Fibroblast of peridontal ligament (primary cell): Measurements from ENCODE around the gene C10orf105.

Experiments used
- DNase-seq: peaks from one replicate; pipeline ENCODE4 v3.0.0-alpha.2; 2010; ENCODE audit errors: extremely low read depth

Gene C10orf105

DNA sequence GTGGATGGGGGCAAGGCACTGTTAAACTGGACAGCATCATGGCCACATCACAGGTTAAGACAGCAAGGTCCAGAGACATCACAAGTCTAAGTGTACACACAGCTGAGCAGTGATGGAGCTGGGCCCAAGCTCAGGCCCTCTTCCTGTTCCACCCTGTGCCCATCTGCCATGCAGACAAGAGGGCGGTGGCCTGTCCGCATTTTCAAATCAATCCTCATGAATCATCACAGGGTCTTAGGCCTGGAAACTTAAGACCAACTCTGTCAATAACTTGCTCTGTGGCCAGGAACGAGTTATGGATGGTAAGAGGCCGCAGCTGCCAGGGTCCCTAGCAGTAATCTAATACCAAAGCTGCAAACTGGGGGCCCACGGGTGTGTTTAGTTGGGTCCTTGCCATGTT is 3.2 kb downstream of the C10orf105 start:
- DNase-seq: no peak

DNA sequence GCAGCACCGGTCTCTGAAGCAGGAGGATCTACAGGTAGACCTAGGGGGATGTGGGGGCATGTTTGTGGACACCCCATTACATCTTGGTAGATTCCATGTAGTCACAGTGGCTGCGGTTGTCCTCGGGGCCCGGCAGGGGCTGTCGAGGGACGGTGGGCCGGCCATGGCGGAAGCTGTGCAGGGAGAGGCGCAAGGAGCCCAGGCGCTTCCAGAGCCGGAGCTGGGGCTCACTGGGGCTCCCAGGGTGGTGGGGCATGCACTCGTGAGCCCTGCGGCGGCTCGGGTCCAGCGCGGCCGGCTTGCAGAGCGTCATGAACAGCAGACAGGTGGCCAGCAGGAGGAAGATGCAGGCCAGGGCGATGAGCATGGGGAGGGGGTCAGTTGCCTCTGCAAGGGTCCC is 3.7 kb downstream of the C10orf105 start:
- DNase-seq: no peak

DNA sequence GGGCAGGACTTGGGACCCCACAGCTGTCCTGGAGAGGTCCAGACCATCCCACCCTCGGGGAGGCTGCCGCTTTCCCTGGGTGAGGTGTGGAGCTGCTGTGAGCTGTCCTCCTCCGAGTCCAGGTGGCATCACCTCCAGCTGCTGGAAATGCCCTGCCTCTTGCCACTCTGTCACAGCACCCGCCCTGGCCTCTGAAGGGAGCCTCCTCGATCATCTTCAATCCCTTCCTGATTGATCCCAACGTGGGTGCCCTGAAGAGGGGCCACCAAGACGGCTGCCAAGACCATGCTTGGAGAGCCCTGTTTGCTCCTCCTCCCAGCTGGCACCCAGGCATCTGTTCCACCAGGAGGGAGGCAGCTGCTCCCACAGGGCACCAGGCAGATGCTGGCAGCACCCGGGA is 4.6 kb downstream of the C10orf105 start:
- no peak for DNase-seq

- no peak for DNase-seq
Measured at GRCh38 chr10:71714592-71714991, 5.0 kb downstream of the C10orf105 start.

- DNase-seq: no peak
Measured at GRCh38 chr10:71714031-71714410, 5.6 kb downstream of the C10orf105 start.

GRCh38 chr10:71713135-71714030 is 6.2 kb downstream of the C10orf105 start:
- DNase-seq: peak; percentile 90

- DNase-seq: no peak
Measured at GRCh38 chr10:71712572-71713134, 6.9 kb downstream of the C10orf105 start.

GRCh38 chr10:71712170-71712569 is 7.4 kb downstream of the C10orf105 start:
- DNase-seq: no peak

DNA sequence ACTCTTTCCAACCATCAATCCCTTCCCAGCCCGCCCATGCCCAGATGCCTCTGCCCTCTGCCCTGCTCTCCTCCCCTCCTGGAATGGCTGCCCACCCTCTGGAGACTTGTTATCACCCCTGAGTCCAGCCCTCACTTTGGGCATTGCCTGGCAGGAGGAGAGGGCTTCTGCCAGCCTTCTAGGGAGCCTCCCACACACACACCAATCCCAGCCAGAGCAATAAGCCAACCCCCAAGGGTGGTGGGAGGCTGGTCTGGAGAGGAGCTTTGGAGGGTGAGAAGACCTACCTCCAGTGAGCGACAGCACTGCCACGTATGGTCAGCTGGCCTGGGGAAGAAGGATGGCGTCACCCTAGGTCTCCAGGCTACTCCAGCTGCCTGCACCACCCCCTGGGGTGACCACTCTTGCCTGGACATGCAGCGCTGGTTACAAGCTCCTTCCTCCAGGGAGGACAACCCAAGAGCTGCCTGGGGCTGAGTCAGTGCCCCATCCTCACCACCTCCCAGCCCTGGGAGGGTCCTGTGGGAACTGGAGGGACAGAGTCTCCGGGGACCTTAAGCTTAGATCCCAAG is 8.4 kb downstream of the C10orf105 start:
- DNase-seq: no peak

DNA sequence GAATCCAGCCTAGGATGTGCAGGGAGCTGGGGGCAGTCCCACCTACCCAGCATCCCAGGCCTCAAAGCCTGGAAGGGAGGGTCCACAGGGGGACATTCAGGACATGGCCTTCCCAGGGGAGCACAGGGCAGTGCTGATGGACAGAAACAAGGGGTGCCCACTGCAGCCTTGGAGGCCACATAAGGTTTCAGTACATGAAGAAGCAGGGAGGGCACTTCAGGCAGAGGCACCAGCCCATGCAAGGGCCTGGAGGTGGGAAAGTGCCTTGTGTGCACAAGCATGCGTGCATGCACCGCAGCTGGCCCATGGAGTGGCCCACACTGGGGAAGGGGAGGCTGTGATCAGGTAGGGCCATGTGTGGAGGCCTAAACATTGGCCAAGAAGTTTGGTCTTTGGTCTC is 9.1 kb downstream of the C10orf105 start:
- no peak for DNase-seq

- DNase-seq: no peak
Measured at GRCh38 chr10:71708897-71709882, 10.4 kb downstream of the C10orf105 start.

- peak; percentile 15 for DNase-seq
Measured at GRCh38 chr10:71708301-71708703, 11.3 kb downstream of the C10orf105 start.

DNA sequence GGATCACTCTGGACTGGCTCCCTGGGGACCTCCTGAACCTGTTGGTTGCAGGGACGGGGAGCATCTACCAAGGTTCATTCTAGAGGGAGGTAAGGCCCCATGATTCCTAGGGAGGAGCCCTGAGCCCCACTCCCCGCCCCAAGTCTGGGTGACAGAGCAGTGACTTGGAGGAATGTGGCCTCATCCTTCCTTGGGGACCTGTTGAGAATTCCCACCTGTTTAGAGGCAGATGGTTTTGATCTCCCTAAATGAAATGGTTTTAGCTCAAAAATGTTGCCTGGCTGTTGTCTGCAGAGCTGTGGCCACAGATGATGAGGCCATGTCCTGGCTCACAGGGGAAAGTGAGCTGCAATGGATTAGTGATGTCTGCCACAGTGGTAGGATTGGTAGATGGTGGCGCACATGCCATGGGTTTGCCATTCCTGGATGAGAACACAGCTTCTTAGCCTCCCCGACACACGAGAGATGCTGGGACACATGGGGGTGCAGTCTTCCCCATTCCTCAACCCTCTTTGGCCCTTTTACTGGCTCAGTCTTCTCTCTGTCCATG is 12.3 kb downstream of the C10orf105 start:
- no peak for DNase-seq

- no peak for DNase-seq
Measured at GRCh38 chr10:71706216-71707121, 13.1 kb downstream of the C10orf105 start.

GRCh38 chr10:71705582-71705981 is 14.0 kb downstream of the C10orf105 start:
- DNase-seq: no peak

DNA sequence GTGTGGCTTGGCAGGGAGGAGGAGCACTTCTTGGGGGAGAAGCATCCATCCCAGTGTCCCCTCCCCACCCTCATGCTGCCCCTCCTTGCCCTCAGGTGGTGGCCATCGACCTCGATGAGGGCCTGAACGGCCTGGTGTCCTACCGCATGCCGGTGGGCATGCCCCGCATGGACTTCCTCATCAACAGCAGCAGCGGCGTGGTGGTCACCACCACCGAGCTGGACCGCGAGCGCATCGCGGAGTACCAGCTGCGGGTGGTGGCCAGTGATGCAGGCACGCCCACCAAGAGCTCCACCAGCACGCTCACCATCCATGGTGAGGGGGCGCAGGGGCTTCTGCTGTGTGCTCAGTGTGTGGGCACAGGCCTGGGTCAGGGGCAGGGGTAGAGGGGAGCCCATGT is 14.8 kb downstream of the C10orf105 start:
- no peak for DNase-seq

DNA sequence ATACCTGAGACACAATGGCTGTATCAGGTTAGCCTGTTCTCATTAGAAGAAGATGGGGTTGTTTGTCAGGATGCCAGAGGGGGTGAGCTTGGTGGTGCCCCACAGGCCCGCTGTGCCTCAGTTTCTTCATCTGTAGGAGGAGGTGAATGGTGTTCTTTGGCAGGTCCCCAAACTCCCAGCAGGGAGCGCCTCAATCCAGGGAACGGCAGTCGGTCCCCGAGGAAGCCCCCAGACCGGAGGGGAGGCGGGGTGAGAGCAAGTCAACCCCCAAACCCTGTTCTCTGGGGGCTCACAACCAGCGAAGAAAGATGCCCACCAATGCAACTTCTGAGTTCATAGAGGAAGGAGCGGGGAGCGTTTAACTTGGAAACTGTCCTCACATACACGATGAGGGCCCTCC is 16.0 kb downstream of the C10orf105 start:
- no peak for DNase-seq

- DNase-seq: no peak
Measured at GRCh38 chr10:71701496-71702132, 18.0 kb downstream of the C10orf105 start.

DNA sequence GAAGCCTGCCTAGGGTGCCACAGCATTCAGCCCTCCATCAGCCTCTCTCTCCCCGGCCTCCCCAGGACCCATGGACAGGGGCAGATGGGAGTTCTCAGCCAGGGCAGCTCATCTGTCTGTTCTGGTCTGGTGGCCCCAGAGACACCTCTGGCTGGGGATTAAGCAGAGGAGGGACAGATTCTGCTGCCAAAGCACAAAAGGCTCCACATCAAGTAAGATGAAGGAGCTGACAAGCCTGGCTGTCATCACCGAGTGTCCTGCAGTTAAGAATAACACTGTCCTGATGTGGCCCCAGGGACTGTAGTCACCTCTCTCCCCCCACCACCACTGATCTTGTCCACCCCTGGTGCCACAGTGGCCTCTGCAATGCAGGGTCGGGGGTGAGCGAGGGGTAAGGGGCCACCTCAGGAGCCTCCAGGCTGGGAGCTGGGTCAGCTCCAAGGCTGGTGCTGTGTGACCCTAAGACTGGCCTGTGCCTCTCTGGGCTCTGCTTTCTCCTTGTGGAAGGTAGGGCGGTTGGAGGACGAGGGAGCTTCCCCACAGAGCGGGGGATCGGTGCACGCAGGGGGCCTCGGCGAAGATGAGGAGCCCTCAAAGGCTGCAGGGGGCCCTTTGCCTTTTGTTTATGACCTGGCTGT is 18.7 kb downstream of the C10orf105 start:
- no peak for DNase-seq

DNA sequence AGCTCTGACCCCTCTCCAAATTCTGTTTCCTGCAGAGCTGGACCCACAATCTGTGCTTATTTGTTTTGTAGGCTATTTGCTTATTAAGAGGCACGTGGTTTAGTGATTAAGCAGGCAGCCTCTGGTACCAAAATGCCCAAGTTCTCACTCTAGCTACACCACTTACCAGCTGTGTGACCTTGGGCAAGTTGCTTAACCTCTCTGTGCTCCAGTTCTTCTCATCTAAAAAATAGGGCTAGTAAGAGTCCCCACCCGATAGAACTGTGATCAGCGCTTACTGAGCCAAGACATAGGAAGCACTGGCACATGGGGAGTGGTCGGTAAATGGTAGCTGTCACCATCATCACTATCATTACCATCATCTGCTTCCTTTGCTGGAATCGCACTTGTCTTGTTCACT is 20.8 kb downstream of the C10orf105 start:
- no peak for DNase-seq
